Right lobe of liver (tissue), 6 donors: Measurements from ENCODE around the gene BPTF. TPM values are rescaled to one million over a fixed set of nuclear protein-coding genes. Genes with fewer than 3 reads are reported as not detected.
"Not testable (repeated sequence)": the region's sequence is repeated elsewhere in the genome, so short reads cannot be mapped to it uniquely, and the experiment has no call there.

Experiments used
- ATAC-seq, 4 donors: fragments of 200-7000 bp; cut with Tn5 transposase; one replicate each; pipeline ENCODE4 v1.9.1; 2020; ENCODE audit warnings: mild to moderate bottlenecking in 4 of 4, moderate library complexity in 4 of 4
- DNase-seq, 3 donors: peaks; one replicate each; pipeline ENCODE4 v3.0.0-alpha.2; 2020
- H3K27ac ChIP-seq, 3 donors: fragments of 200-600 bp; one replicate each; pipeline ENCODE4 v1.8.0; 2022
- H3K27me3 ChIP-seq, 2 donors: fragments of 200-600 bp; one replicate each; pipeline ENCODE4 v1.8.0; 2022
- H3K36me3 ChIP-seq, 4 donors: fragments of 200-600 bp; sonication (generic) in 1 of 4; one replicate each; pipeline versions ENCODE4 v1.5.1 to v1.8.0; 2017 to 2022; ENCODE audit warnings: control low read depth in 1 of 4
- H3K4me1 ChIP-seq, 4 donors: fragments of 200-600 bp; sonication (generic) in 1 of 4; one replicate each; pipeline versions ENCODE4 v1.5.1 to v1.8.0; 2017 to 2022; ENCODE audit warnings: control low read depth in 1 of 4
- H3K4me3 ChIP-seq, 3 donors: fragments of 200-600 bp; one replicate each; pipeline ENCODE4 v1.8.0; 2022
- H3K9me3 ChIP-seq, 4 donors: fragments of 200-600 bp; sonication (generic) in 1 of 4; one replicate each; pipeline versions ENCODE4 v1.5.1 to v1.8.0; 2017 to 2022; ENCODE audit warnings: control low read depth in 1 of 4
- POLR2A ChIP-seq: fragments of 450-650 bp; IDR thresholded peaks from one replicate; pipeline ENCODE4 v1.6.1; 2017; ENCODE audit warnings: antibody characterized with exemption, mild to moderate bottlenecking
- WGBS: methylation state at CpG from one replicate; pipeline ENCODE4 v1.1.6; 2018; ENCODE audit warnings: low coverage, low lambda C conversion rate; ENCODE audit not compliant: insufficient coverage; ENCODE audit errors: missing lambda C conversion rate; 5-methylcytosine and 5-hydroxymethylcytosine counted together
- intact Hi-C, 2 donors: fragments of 100-400 bp; cut with DNase I; formaldehyde crosslinking; loops; one replicate each; pipeline versions ENCODE4 v1.11.2 to v1.14.1; 2022
- total RNA-seq, 6 experiments: library from RNA; depleted of rRNA in 2 of 6; stranded (reverse); fragments of >200 nt in 2 of 6; fragmentation: NEBNext Ultra II Directional in 3 of 6; extraction: Animal tissue kit (Norgen Biotek cat#: 25700) in 3 of 6; gene quantifications; one replicate each; pipeline versions ENCODE4 v1.1.0 to v1.2.4, GENCODE V29; 2016 to 2023
- TF ChIP-seq, protein P1 (sequence below), 4 donors: fragments of 200-600 bp in 3 of 4; fragments of 450-650 bp in 1 of 4; IDR thresholded peaks; one replicate each; pipeline versions ENCODE4 v1.5.1 to v1.8.0; 2016 to 2022; ENCODE audit warnings: antibody characterized with exemption in 4 of 4, mild to moderate bottlenecking in 2 of 4
- donor health status: DM: no; HTN: yes; CAD: no.
- donor health status: DM: no; HTN: no; CAD: no.
- donor health status: DM: no; HTN: no; CAD: no.
- donor health status: DM: no; HTN: yes; CAD: no.
- donor health status: DM: no; HTN: yes; CAD: no.

The BPTF gene
- total RNA-seq, 6 experiments from 2014 or later = 25.8 to 35.1 (median 31.3) TPM

- ATAC-seq (no peak), DNase-seq (no peak)
- no peak for TF ChIP-seq POLR2A
- TF ChIP-seq, protein P1, sequence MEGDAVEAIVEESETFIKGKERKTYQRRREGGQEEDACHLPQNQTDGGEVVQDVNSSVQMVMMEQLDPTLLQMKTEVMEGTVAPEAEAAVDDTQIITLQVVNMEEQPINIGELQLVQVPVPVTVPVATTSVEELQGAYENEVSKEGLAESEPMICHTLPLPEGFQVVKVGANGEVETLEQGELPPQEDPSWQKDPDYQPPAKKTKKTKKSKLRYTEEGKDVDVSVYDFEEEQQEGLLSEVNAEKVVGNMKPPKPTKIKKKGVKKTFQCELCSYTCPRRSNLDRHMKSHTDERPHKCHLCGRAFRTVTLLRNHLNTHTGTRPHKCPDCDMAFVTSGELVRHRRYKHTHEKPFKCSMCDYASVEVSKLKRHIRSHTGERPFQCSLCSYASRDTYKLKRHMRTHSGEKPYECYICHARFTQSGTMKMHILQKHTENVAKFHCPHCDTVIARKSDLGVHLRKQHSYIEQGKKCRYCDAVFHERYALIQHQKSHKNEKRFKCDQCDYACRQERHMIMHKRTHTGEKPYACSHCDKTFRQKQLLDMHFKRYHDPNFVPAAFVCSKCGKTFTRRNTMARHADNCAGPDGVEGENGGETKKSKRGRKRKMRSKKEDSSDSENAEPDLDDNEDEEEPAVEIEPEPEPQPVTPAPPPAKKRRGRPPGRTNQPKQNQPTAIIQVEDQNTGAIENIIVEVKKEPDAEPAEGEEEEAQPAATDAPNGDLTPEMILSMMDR (IDR thresholded peaks at IDR 0.05) = no peak
- WGBS = 92% methylated on average over 4 of the region's 4 CpGs
- Histone ChIP-seq H3K27ac (no peak overlapping the region), H3K36me3 (peaks cover 0 to 47% (median 15%) of the 10 kb centered on the region in 4 donors), H3K27me3 (no peaks in the 10 kb centered on the region), H3K4me3 (no peak overlapping the region), H3K9me3 (no peaks in the 10 kb centered on the region), H3K4me1 (no peaks in the 10 kb centered on the region)
- intact Hi-C loops = no loop called here
These were observed 86.8 kb downstream of the BPTF start for GRCh38 chr17:67912088-67912487.

DNA sequence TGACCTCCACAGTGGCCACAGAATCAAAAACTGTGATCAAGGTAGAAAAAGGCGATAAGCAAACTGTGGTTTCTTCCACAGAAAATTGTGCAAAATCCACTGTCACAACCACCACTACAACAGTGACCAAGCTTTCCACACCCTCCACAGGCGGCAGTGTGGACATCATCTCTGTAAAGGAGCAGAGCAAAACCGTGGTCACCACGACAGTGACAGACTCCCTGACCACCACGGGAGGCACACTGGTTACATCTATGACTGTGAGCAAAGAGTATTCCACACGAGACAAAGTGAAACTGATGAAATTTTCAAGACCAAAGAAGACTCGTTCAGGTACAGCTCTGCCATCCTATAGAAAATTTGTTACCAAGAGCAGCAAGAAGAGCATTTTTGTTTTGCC lies 87.4 kb downstream of the BPTF start:
- no peak for DNase-seq
- TF ChIP-seq, protein P1 (IDR thresholded peaks at IDR 0.05) = no peak
- TF ChIP-seq POLR2A = no peak
- no peak overlapping the region for H3K4me3 ChIP-seq
- no peaks in the 10 kb centered on the region for H3K9me3 ChIP-seq
- intact Hi-C loops = no loop called here
- 82% methylated on average over 7 of the region's 7 CpGs for WGBS
- H3K36me3 ChIP-seq = peaks cover 0 to 47% (median 15%) of the 10 kb centered on the region in 4 donors
- ATAC-seq = no peak
- no peak overlapping the region for H3K27ac ChIP-seq
- no peaks in the 10 kb centered on the region for H3K27me3 ChIP-seq
- H3K4me1 ChIP-seq = no peaks in the 10 kb centered on the region

DNA sequence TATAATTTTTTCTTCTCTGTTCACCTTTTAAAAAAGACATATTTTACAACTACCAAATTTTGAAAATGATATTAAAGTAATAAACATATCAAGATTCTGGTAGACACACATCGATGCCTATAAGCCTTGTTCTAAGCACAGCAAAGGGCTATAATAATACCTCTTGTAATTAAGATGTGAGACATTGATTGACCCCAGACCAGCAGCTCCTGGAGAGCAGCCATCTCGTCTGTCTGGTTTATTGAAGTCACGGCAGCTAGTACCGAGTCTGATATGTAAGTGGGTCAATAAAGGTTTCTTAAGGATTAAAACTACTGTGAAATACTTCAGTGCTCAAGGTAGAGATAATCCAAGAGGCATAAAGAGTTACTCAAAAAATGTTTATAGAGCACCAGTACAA lies 94.9 kb downstream of the BPTF start:
- Histone ChIP-seq H3K9me3 (no peaks in the 10 kb centered on the region), H3K36me3 (peaks cover 5 to 67% (median 15%) of the 10 kb centered on the region in 4 donors), H3K4me3 (no peak overlapping the region), H3K27me3 (no peaks in the 10 kb centered on the region), H3K4me1 (no peaks in the 10 kb centered on the region), H3K27ac (no peak overlapping the region)
- DNase-seq = no peak
- WGBS = 88% methylated on average over 4 of the region's 4 CpGs
- intact Hi-C loops = no loop called here
- TF ChIP-seq, protein P1 (IDR thresholded peaks at IDR 0.05) = no peak
- no peak for TF ChIP-seq POLR2A
- no peak for ATAC-seq

DNA sequence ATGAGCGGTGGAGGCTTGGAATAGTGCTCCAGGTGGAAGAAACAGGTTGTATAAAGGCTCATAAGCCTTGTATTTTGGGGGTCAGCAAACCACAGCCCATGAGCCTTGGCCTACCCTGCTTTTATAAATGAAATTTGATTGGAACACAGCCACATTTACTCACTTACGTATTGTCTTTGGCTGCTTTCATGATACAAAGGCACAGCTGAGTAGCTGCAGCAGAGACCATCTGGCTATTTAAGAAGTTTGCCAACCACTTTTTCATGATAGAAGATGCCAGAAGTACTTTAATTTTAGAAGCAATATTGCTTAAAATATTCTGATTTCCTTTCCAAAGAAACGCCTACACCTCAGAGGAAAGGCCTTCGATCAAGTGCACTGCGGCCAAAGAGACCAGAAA lies 97.2 kb downstream of the BPTF start:
- DNase-seq = no peak
- H3K27me3 ChIP-seq = no peaks in the 10 kb centered on the region
- no peak for TF ChIP-seq POLR2A
- TF ChIP-seq, protein P1 (IDR thresholded peaks at IDR 0.05) = no peak
- no peak overlapping the region for H3K4me3 ChIP-seq
- no peak overlapping the region for H3K27ac ChIP-seq
- H3K36me3 ChIP-seq = peaks cover 5 to 85% (median 17%) of the 10 kb centered on the region in 4 donors
- no peak for ATAC-seq
- H3K4me1 ChIP-seq = no peaks in the 10 kb centered on the region
- intact Hi-C loops = no loop called here
- 91% methylated on average over 5 of the region's 5 CpGs for WGBS
- H3K9me3 ChIP-seq = no peaks in the 10 kb centered on the region

DNA sequence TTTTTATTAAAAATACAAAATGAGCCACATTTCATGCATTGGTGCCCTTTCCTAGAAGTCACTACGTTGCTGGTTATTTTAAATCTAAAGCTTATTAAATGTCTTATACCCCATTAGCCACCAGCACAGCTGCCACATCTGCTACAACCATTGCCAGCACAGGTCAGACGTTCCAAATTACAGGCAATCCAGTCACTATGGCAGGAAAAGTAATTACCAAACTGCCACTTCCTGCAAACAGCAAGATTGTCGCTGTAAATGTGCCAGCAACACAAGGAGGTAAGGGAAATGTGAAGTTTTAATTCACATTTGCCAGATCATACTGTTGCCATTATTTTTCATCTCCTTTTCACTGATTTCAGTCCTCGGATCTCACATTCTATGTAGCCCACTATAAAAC lies 103.5 kb downstream of the BPTF start:
- WGBS = 53% methylated on average over 4 of the region's 4 CpGs
- H3K27ac ChIP-seq, H3K9me3 ChIP-seq, H3K4me1 ChIP-seq, intact Hi-C loops, H3K4me3 ChIP-seq, DNase-seq, ATAC-seq, H3K27me3 ChIP-seq: not testable (repeated sequence)
- H3K36me3 ChIP-seq = peaks cover 0 to 87% (median 33%) of the 10 kb centered on the region in 4 donors
